GM19438 (cell line): ENCODE results near the gene NES.

ENCODE experiments used
- ATAC-seq: cut with Tn5 transposase; IDR thresholded peaks from one replicate; pipeline ENCODE4 v1.9.1; 2021; ENCODE audit warnings: low read depth; ENCODE audit not compliant: unreplicated experiment

The NES gene

DNA sequence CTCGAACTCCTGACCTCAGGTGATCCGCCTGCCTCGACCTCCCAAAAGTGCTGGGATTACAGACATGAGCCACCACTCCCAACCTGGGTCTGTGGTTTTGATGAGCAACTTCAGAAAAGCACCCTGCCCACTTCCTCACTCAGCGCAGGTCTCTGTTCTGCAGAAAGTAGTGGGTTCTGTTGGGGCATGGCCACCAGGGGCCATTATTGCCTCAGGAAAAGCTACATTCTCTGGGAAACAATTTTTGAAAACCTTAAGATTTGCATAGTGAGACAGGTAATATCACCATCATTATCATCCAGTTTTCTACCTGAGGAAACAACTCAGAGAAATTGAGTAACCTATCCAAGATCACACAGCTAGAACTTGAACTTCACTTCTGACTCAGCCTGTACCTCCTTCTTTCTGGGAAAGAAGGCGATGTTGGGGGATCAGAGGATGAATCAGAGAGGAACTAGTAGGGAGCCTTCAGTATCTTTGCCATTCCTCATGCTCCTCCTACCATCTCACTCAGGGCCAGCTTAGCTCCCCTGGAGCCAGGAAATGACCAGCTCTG is 7.1 kb upstream of the NES start:
- no peak for ATAC-seq

DNA sequence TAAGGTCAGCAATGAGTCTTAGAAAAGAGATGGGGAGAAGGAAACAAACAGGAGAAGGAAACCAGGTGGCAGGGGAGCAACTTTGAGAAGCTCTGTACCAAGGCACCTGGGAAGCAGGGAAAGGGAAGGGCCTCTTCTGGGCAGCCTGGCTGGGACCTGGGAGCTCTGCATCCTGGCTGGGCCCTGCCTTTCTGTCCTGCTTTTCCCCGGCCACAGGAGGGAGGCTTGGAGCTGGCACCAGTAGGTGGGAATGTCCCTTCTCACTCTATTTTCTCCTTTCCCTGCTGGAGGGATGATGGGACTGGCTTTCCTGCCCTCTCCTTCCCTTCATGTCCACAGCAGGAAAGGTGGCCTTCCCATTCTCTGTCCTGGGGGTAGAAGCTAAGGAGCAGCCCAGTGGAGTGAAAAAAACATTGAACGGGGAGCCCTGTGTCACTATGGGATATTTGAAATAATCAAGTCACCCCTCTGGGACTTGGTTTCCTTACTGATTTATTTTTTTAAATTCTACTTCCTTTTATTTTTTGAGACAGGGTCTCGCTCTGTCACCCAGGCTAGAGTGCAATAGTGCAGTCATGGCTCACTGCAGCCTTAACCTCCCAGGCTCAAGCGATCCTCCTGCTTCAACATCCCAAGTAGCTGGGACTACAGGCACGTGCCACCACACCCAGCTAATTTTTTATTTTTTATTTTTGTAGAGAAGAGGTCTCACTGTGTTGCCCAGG is 5.1 kb upstream of the NES start:
- ATAC-seq = no peak

DNA sequence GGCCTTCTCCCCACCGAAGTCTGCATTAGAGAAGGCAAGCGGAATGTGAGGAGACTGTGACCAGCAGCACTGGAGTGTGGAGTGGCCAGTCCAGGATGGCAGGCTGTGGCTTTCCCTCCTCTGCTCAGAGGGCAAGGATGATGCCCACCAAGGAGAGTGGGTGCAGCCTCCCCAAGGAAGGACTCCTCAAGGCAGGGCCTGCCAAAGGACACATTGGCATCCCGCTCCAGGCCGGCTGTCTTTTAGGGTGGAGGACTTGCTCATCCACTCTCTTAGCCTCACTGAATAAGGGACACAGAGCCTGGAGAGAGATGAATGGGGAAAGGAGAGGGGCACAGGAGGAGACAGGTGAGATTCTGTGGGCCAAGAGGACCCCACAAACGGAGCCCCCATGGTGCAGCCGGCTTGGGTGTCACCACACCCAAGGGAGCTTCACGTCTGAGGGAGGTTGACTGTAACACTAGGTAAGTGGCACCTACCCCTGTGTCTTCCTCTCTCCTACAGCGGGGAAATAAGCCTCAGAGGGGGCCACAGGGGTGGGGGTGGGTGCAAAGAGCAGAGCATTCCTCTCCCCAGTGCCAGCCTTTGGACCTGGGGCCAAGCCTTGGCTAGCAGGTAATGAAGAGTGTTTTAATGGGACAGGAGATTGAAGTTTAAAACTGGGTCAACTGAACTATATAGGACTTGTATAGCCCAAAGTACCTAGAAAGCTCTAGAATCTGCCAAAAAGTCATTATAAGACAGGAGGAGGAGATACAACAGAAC is 4.2 kb upstream of the NES start:
- ATAC-seq = no peak

DNA sequence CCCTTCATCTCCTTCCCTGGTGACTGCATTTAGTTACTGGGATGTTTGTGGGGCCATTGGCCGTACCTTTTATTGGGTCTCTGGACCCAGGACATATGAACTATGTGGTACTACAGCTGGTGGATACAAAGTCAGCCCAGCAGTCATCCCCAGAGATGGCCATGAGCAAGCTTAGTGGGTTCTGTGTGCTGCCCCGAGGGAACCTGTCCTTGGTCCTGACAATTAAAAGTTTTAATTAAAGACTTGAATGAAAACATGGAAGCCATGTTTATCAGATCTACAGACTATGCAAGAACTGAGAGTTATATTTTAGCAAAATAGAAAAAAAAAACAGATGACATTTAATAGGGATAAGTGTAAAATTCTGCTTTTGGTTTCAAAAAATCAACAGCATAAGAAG is 2.8 kb upstream of the NES start:
- ATAC-seq = no peak

DNA sequence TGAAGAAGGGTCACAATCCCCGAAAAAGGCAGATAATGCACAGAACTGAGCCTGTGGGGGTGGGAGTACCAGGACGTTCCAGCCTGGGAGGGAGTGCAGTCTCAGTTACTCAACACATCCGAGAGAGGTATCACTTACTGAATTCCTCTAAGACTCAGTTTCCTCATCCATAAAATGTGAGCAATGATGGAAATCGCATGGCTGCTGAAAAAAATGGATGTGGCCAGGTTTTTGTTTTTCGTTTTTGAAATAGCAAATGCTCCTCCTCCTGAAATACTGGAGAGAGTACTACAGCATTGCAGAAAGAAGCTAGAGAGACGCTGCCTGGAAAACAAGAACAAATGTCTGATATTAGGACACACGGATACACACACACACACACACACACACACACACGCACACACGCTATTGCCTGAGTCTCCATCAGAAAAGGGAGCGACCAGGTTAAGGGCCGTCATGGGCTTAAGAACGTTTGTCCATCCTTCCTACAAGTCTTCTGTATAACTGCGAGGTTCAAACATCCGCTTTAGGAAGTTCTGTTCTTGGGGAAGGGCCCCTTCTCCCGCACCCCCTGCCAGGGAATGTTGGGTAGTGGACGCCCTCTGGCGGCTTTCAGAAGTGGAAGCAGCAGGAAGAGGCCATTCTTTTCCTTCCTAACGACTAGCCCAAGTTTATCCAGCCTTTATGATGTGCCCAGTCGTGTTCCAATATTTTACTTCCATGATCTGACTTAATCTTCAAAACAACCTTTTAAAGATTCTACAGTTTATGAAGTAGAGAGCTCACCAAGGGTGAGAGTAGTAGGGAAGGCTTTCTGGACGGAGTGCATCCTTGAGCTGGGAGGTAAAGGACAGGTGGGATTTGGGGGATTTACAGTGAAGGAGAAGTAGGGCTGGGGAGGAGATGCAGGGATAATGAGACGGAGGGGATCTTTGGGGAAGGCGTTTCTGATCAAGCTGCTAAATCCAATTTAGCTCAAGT is 699 bp upstream of the NES start:
- no peak for ATAC-seq

DNA sequence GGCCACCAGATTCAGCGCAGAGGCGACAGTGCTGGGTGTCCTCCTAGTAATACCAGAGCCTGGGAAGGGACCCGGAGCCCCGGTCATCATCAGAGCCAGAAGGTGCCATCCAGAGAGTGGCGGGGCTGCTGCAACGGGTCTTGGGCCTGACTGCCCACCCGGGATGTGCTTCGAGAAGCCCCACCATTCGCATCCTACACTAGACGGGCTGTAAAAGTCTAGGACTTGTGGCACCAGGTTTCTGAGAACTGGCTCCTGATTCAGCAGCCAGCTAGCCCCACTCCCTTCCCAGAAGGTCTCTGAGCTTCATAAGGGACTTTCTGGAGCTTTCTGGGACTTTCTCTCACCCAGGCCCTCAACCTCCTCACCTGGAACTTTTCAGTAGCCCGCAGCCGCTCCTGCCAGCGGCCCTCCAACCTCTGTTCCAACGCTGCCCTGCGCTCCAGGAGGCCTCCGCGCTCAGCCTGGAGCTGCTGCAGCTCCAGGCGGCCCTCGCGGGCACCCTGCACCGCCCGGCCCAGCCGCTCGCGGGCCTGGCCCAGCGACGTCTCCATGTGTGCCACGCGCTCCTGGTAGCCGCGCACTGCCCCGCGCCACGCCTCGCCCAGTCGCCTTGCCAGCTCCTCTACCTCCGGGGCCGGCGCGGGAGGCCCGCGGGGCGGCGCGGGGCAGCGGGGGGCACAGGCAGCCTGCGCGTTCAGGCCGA is 940 bp downstream of the NES start:
- no peak for ATAC-seq

DNA sequence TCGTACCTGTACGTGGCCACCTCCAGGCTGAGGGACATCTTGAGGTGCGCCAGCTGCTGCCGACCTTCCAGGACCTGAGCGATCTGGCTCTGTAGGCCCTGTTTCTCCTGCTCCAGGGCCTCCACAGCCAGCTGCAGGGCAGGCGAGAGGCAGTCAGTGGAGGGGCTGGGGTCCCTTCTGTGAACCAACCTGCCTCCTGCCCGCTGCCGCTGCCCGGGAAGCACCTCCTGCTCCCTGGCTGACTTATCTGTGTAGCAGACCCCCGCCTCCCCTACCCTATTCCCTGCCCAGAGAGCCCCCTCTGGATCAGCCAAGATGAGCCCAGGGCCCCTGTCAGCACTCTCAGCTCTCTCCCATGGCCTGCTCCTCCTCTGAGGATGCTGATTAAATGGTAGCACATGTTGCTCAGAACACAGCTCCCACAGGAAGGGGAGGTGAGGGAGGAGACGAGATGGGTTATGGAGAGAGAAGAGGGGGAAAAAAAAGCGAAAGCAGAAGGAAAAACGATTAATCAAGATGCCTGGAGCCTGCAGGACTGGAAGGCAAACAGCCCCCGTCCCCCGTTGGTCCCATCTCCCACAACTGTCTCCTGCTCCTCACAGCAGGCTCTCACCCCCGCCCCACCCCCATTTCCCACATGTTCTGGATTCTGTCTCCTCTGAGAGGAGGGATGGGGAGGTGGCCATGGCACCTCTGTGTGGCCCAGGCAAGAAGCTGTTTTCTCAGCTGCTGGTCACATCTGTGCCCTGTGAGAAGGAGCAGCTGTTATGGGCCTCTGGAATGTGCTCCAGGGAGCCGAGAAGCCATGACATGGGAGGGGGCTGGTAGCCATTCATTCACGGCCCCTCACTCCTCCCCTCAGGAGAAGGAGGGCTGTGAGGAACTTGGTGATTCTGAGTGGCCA is 1.7 kb downstream of the NES start:
- ATAC-seq = no peak

DNA sequence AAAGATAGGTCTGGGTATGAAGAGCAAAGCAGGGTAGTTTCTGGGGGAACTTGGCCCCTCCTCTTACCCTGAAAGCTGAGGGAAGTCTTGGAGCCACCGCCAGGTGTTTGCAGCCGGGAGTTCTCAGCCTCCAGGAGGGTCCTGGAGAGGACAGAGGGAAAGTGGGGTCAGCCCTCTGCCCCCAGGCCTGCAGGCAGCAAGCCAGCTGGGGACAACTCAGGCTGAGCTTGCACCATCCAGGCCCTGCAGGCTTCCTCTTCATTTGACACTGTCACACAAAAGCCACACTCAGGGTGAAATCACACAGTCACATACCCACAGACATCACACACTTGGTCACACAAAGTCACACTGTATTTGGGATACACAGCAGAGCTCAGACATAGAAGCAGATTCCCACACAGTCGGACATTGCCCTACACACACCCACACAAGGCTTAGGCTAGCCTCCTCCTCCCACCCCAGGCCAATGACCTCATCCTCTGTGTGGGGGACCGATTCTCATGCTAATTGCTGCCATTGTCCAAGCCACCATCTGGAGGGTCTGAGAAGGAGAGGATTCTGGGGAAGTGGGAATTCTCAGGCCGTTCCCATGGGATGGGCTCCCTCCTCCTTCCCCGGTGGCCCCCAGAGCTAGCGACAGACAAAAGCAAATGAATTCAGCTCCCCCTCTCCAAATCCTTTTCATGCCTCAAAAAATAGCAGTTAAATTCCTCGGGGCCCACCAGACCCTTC is 3.7 kb downstream of the NES start:
- no peak for ATAC-seq

DNA sequence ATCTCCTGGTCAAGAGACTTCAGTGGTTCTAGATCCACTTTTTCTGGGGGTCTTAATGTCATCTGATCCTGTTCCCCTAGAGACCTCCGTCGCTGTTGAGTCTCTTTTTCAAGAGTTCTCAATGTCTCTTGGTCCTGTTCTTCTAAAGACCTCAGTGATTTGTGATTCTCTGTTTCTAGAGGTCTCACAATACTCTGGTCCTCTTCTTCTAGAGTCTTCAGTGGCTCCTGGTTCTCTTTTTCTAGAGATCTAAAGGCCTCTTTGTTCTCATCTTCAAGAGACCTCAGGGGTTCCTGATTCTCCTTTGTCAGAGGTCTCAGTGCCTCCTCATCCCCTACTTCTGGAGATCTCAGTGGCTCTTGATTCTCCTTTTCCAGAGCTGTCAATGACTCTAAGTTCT is 5.4 kb downstream of the NES start:
- no peak for ATAC-seq

DNA sequence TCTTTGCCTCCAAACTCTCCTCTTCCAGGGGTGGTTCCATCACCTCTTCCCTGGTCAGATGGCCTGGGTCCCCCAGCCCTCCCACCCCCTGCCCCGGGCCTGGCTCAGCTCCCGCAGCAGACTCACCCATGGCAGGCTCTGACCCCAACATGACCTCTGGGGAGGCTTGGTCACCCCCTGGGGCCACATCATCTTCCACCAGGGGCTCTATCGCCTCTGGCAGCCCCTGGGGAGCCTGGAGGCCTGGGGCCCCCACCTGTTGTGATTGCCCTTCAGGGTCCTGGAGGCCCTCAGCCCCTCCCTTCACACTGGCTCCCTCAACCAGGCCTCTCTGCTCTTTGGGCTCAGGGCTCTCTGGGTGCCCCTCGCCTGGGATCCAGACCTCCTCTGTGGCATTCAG is 6.4 kb downstream of the NES start:
- no peak for ATAC-seq

DNA sequence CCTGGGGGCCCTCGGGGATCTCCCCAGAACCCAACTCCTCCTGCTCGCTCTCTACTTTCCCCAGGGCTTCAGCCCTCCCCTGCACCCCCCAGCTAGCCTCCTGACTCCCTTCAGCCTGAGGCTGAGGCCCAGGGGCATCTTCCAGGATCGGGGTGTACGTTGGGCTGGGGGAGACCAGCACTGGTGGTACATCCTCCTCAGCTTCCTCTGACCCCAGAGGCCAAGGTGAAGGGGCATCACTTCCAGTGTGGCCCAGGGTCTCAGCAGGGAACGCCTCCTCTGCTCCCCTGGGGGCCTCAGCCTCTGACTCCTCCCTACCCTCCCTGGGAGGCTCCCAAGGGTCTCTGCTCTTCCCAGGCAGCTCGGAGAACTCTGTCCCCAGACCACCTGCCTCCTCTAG is 6.8 kb downstream of the NES start:
- ATAC-seq = no peak

DNA sequence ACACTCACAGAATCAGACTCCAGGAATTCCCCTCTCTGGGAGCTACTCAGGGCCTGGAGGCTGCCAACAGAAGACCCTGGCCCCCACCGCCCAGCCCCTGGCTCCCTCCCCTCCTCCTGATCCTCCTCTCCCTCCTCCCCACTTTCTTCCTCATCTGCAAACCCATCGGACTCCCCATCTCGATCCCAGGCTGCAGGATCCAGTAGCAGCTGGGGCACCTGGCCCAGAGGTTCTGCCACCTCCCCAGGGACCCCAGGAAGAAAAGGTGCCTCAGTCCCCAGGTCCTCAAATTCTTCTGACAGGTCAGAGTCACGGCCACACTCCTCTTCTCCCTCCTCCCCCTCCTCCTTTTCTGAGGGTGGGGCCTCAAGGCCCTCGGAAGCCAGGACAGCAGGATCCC is 7.4 kb downstream of the NES start:
- ATAC-seq = no peak

DNA sequence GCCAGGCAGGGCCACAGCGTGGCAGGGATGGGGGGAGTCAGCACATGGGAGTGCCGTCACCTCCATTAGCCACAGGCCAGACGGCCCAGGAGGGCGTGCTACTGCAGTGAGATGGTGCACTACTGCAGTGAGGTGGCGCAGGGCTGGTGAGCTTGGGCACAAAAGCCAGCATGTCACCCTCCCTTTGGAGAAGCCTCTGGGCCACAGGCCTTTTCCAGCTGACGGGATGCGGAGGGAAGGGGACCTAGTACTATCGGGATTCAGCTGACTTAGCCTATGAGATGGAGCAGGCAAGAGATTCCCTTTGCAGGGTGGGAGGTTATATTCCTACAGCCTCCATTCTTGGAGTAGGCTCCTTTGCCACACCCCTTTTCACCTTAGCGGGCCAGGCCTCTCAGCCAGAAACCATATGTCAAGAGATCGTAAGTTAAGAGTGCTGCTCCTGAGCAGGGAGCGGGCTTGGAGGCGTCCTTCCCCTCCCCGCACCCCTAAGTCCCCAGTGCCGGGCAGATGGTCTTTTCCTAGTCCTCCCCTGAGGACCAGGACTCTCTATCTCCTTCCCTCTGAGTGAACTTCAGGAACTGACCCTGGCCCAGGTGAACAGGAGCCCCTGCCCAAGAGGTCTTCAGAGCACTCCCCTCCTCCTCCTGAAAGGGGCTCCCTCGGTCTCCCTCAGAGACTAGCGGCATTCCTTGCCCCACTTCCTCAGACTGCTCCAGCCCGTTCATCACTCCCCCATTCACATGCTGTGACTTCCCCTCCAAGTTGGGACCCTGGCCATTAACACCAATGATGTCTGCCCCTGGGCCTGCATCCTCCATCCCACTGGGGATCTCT is 8.2 kb downstream of the NES start:
- no peak for ATAC-seq

DNA sequence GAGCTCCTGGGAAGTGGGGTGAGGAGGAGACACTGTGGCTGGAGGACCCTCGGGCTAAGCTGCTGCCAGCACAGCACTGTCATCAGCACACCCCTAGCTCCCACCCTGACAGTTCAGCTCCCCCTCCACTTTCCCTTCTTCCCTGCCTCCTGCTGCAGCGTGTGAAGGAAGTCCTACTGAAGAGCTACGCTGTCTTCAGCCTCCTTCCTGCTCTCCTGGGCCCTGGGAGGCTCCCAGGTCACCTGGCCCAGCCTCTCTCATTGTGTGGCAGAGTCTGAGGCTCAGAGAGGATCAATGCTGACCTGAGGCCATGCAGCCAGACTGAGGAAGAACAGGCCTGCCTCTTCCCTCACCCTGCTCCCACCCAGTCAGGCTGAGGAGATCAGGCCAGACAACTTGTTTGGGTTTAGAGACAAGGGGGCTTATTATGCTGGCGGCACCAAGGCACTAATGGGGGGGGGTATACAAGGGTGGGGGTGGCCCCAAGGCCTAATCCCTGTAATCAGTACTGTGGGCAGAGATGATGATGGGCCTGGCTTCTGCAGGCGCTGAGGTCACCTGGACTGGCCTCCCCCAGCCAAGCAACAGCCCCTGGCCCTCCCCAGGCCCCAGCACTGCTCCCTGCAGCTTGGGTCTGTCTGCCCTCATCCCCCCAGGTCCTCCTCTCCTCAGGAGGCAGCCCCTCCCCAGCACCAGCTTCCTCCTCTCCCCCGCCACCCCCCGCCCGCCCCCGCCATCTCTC is 9.1 kb downstream of the NES start:
- ATAC-seq = no peak

DNA sequence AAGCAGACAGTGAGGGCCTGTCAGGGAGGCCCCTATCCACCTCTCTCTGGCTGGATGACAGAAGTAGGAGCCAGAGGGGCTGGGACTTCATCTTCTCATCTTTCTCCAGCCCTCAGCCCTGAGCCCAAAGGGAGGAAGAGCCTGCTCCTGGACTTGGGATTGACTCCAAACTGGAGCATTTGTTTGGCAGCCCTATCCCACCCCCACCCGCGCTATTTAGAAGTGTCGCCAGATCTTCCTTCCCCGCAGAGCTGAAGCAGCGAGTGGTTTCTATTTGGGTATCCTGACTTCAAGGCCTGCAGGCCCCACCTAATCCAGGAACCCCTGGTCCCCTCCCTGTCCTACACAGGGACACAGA is 9.6 kb downstream of the NES start:
- no peak for ATAC-seq

DNA sequence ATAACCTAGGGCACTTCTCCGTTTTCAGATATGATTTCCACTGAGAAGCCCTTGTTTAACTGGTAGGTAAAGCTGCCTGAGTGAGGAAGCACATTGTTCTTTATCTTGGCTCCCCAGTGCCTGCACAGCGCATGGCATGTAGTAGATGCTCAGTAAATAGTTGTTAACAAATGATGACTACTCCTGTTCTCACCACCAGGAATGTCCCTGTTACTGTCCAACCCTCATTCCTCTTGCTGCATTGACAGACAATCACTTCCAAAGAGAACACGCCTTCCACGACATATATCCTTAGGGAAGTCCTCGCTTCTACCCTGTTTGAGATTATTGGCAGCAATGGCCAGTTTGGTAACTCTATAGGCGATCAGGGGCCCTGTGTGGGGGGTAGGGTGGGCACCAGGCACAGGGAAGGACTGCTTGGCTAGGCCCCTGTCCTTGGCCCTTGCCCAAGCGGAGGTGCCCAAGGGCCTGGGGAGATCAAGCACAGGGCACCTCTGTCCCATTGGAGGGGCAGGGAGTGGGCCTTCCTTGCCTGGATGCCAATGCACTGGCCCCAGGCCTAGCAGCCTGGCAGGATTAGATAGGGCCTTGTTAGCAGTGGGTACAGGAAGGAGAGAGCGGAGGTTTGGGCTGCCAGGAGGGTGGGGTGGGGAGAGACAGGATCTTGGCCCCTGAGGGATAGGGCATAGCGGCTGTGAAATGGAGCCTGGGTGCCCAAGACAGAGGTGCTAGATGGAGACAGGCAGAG is 10.2 kb downstream of the NES start:
- ATAC-seq = no peak
